ENCODE data around the gene TJP3.

The TJP3 gene

DNA sequence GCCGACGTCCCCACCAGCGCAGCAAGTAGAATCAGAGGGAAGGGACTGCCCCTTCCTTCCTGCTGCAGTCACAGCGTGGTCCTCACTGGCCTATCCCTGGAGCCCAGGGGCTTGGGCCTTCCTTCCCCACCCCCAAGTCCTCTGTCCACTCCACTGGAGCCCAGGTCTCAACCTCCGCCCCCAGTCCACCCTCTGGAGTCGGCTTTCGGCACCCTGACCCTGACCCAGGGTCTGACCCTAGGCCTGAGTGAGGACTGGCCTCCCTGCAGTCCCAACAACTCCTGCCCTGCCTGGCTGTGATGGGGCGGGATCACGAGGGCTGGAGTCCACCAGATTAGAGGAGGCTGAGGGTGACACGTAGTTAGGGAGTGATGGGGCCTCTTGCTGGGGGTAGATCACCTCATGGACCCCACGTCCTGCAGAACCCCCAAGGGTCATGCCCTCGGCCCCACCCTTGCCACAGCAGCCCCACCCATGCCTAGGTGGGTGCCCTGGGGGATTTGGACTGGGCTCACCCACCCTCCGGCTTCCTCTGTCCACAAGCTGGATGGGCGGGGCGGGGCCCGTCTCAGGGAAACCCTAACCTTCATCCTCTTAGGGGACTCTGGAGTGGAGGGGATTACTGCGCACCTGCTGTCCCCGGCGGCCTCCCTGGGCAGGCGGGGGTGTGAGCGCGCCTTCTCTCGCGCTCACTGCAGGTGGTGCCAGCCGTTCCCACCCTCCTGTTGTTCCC, 60.0 kb downstream of the TJP3 start:
- H3K27ac ChIP-seq = no peak overlapping the region
- no peaks in the 10 kb centered on the region for H3K4me1 ChIP-seq
- TF ChIP-seq, protein P1, sequence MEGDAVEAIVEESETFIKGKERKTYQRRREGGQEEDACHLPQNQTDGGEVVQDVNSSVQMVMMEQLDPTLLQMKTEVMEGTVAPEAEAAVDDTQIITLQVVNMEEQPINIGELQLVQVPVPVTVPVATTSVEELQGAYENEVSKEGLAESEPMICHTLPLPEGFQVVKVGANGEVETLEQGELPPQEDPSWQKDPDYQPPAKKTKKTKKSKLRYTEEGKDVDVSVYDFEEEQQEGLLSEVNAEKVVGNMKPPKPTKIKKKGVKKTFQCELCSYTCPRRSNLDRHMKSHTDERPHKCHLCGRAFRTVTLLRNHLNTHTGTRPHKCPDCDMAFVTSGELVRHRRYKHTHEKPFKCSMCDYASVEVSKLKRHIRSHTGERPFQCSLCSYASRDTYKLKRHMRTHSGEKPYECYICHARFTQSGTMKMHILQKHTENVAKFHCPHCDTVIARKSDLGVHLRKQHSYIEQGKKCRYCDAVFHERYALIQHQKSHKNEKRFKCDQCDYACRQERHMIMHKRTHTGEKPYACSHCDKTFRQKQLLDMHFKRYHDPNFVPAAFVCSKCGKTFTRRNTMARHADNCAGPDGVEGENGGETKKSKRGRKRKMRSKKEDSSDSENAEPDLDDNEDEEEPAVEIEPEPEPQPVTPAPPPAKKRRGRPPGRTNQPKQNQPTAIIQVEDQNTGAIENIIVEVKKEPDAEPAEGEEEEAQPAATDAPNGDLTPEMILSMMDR (IDR thresholded peaks at IDR 0.05) = no peak
- H3K4me2 ChIP-seq (ENCODE audit: low read length) = no peak overlapping the region
- H3K79me2 ChIP-seq = no peaks in the 10 kb centered on the region
- H3K9ac ChIP-seq = no peak overlapping the region
- no peak overlapping the region for H2AFZ ChIP-seq
- no peak overlapping the region for H3K4me3 ChIP-seq (ENCODE audit: low read depth, low read length)
- H3K36me3 ChIP-seq (ENCODE audit: control insufficient read depth, insufficient read depth, low read length) = no peaks in the 10 kb centered on the region
- H3K9me3 ChIP-seq (ENCODE audit: control insufficient read depth, low read length) = no peaks in the 10 kb centered on the region
- H3K27me3 ChIP-seq (ENCODE audit: control insufficient read depth, insufficient read depth, low read length) = no peaks in the 10 kb centered on the region

DNA sequence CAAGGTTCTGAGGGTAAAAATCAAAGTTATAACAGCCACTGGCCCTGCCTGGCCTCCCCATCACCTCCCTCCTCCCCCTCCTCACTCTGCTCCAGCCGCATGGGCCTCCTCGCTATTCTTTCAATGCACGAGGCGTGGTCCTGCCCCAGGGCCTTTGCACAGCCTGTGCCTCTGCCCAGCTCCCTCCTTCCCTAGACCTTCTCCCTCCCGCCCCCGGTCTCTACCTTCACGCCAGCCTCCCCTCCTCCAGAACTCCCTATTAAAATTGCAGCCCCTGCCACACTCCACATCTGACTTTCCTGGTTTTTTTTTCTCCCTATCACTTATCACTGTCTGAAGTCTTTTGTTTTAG, 60.5 kb downstream of the TJP3 start:
- H3K36me3 ChIP-seq (ENCODE audit: control insufficient read depth, insufficient read depth, low read length) = no peaks in the 10 kb centered on the region
- no peaks in the 10 kb centered on the region for H3K79me2 ChIP-seq
- H3K9me3 ChIP-seq (ENCODE audit: control insufficient read depth, low read length) = no peaks in the 10 kb centered on the region
- no peak overlapping the region for H3K4me2 ChIP-seq (ENCODE audit: low read length)
- no peak overlapping the region for H3K27ac ChIP-seq
- no peak overlapping the region for H3K9ac ChIP-seq
- no peaks in the 10 kb centered on the region for H3K27me3 ChIP-seq (ENCODE audit: control insufficient read depth, insufficient read depth, low read length)
- H2AFZ ChIP-seq = no peak overlapping the region
- H3K4me1 ChIP-seq = no peaks in the 10 kb centered on the region
- TF ChIP-seq, protein P1 (IDR thresholded peaks at IDR 0.05) = no peak
- H3K4me3 ChIP-seq (ENCODE audit: low read depth, low read length) = no peak overlapping the region

DNA sequence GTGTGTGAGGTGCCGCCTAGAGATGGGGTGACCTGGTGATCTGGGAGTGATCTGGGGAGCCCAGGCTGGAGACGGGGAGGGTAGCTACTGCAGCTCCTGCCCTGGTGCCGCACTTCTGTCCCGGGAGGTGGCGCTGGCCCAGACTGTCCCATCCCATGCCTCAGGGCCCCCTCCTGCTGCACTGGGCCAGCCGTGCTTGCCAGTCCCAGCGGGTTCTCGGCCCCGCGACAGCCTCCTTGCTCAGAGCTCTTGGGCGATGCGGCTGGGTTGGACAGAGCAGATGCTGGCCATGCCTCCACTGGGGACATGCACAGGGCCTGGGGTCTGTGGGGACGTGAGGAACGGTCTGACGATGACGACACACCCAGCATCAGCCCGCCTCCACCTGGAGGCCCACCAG, 61.3 kb downstream of the TJP3 start:
- no peaks in the 10 kb centered on the region for H3K79me2 ChIP-seq
- no peaks in the 10 kb centered on the region for H3K36me3 ChIP-seq (ENCODE audit: control insufficient read depth, insufficient read depth, low read length)
- H3K4me2 ChIP-seq (ENCODE audit: low read length) = no peak overlapping the region
- no peaks in the 10 kb centered on the region for H3K9me3 ChIP-seq (ENCODE audit: control insufficient read depth, low read length)
- H3K4me3 ChIP-seq (ENCODE audit: low read depth, low read length) = no peak overlapping the region
- no peaks in the 10 kb centered on the region for H3K27me3 ChIP-seq (ENCODE audit: control insufficient read depth, insufficient read depth, low read length)
- TF ChIP-seq, protein P1 (IDR thresholded peaks at IDR 0.05) = no peak
- H3K4me1 ChIP-seq = no peaks in the 10 kb centered on the region
- no peak overlapping the region for H3K9ac ChIP-seq
- H3K27ac ChIP-seq = no peak overlapping the region
- H2AFZ ChIP-seq = no peak overlapping the region

DNA sequence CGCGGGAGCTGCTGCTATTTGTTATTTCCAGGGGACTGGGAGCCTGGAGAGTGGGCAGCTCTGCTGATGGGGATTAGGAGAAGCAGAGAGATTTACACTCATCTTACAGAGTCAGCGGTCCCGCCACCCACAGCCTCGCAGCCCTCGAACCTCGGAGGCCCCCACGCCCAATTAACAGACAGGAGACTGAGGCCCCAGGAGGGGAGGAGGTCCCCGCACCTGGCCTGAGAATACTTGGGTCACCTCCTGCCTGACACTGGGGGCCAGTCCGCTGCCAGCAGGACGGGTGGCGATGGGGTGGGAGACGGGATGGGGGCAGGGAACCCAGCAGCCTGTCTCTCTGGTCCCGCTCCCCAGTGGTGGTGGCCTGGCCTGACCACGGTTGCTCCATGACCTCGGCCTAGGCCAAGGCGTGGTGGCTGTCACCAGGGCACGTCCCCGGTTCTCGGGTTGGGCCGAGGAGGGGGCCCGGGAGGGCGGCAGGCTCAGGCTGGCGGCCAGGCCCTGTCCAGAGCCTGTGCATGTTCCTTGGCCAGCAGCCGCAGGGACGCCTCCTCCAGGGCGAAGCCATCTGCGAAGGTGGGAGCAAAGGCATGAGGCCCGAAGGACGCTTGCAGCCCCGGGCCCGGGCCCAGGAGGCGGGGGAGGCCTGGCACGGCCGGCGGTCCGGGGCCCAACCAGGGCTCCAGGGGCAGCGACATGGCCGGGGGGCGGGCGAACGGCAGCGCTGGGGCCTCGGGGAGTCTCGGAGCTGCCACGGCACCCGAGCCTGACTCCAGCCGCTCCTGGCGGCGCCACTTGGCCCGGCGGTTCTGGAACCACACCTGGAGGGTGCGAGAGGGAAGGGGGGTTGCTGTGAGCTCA, 62.2 kb downstream of the TJP3 start:
- no peak overlapping the region for H3K9ac ChIP-seq
- TF ChIP-seq, protein P1 (IDR thresholded peaks at IDR 0.05) = no peak
- no peaks in the 10 kb centered on the region for H3K79me2 ChIP-seq
- no peaks in the 10 kb centered on the region for H3K27me3 ChIP-seq (ENCODE audit: control insufficient read depth, insufficient read depth, low read length)
- H2AFZ ChIP-seq = no peak overlapping the region
- no peak overlapping the region for H3K4me3 ChIP-seq (ENCODE audit: low read depth, low read length)
- no peaks in the 10 kb centered on the region for H3K4me1 ChIP-seq
- H3K9me3 ChIP-seq (ENCODE audit: control insufficient read depth, low read length) = no peaks in the 10 kb centered on the region
- no peak overlapping the region for H3K4me2 ChIP-seq (ENCODE audit: low read length)
- no peaks in the 10 kb centered on the region for H3K36me3 ChIP-seq (ENCODE audit: control insufficient read depth, insufficient read depth, low read length)
- no peak overlapping the region for H3K27ac ChIP-seq
